GM18502 (cell line): ENCODE results near the gene CPED1.
"Not testable (repeated sequence)": the region's sequence is repeated elsewhere in the genome, so short reads cannot be mapped to it uniquely, and the experiment has no call there.

Experiments
- ATAC-seq: cut with Tn5 transposase; IDR thresholded peaks from one replicate; pipeline ENCODE4 v1.9.1; 2021; ENCODE audit warnings: mild to moderate bottlenecking; ENCODE audit not compliant: unreplicated experiment, poor library complexity

CPED1 gene

GRCh38 chr7:121163699-121164098 is 175.2 kb downstream of the CPED1 start:
- no peak for ATAC-seq

- no peak for ATAC-seq
These were observed 175.7 kb downstream of the CPED1 start for GRCh38 chr7:121164247-121164646.

GRCh38 chr7:121166916-121167315 is 178.4 kb downstream of the CPED1 start:
- no peak for ATAC-seq

- no peak for ATAC-seq
These were observed 179.5 kb downstream of the CPED1 start for GRCh38 chr7:121167971-121168370.

- no peak for ATAC-seq
These were observed 181.0 kb downstream of the CPED1 start for GRCh38 chr7:121169469-121169868.

- no peak for ATAC-seq
These were observed 184.0 kb downstream of the CPED1 start for GRCh38 chr7:121172484-121172883.

GRCh38 chr7:121175826-121176225 is 187.3 kb downstream of the CPED1 start:
- ATAC-seq, result no peak

GRCh38 chr7:121178452-121178851 is 189.9 kb downstream of the CPED1 start:
- ATAC-seq, result no peak

- ATAC-seq, result peak; percentile 55
These were observed 190.5 kb downstream of the CPED1 start for GRCh38 chr7:121178869-121179497.

GRCh38 chr7:121180436-121181063 is 192.0 kb downstream of the CPED1 start:
- peak; percentile 95 for ATAC-seq

GRCh38 chr7:121181357-121181756 is 192.8 kb downstream of the CPED1 start:
- ATAC-seq, result no peak

- no peak for ATAC-seq
These were observed 193.8 kb downstream of the CPED1 start for GRCh38 chr7:121182281-121182680.

GRCh38 chr7:121182902-121183301 is 194.4 kb downstream of the CPED1 start:
- no peak for ATAC-seq

- ATAC-seq, result not testable (repeated sequence)
These were observed 195.4 kb downstream of the CPED1 start for GRCh38 chr7:121183883-121184282.

- ATAC-seq, result peak; percentile 42
These were observed 198.2 kb downstream of the CPED1 start for GRCh38 chr7:121186746-121187145.

GRCh38 chr7:121187222-121187621 is 198.7 kb downstream of the CPED1 start:
- peak; percentile 93 for ATAC-seq

- ATAC-seq, result no peak
These were observed 199.2 kb downstream of the CPED1 start for GRCh38 chr7:121187676-121188075.

- no peak for ATAC-seq
These were observed 204.3 kb downstream of the CPED1 start for GRCh38 chr7:121192834-121193233.

- ATAC-seq, result no peak
These were observed 206.5 kb downstream of the CPED1 start for GRCh38 chr7:121195010-121195409.

GRCh38 chr7:121195874-121196273 is 207.4 kb downstream of the CPED1 start:
- no peak for ATAC-seq

- no peak for ATAC-seq
These were observed 207.8 kb downstream of the CPED1 start for GRCh38 chr7:121196286-121196685.

GRCh38 chr7:121197455-121197854 is 208.9 kb downstream of the CPED1 start:
- ATAC-seq, result no peak
